Smooth muscle cell (in vitro differentiated cells): ENCODE measurements around the gene ADCK2. TPM values are rescaled to one million over a fixed set of nuclear protein-coding genes. Genes with fewer than 3 reads are reported as not detected.

Source experiments
- DNase-seq: peaks from one replicate; lab custom pipeline; 2025; ENCODE audit not compliant: unreplicated experiment; lab: John Stamatoyannopoulos, UW
- H2AFZ ChIP-seq: fragments of 200-600 bp; sonication (generic); 2 replicates; pipeline ENCODE4 v1.6.0; 2016; ENCODE audit warnings: antibody characterized with exemption, low read depth, mild to moderate bottlenecking
- H3F3A ChIP-seq: fragments of 200-600 bp; sonication (generic); 2 replicates; pipeline ENCODE4 v1.6.0; 2017; ENCODE audit warnings: antibody characterized with exemption, low read depth
- H3K27ac ChIP-seq: fragments of 200-600 bp; sonication (generic); 2 replicates; pipeline ENCODE4 v1.5.1; 2016; ENCODE audit warnings: low read depth, mild to moderate bottlenecking
- H3K27me3 ChIP-seq: fragments of 200-600 bp; sonication (generic); 2 replicates; pipeline ENCODE4 v1.6.1; 2016; ENCODE audit warnings: low read depth, mild to moderate bottlenecking
- H3K36me3 ChIP-seq: fragments of 200-600 bp; sonication (generic); 2 replicates; pipeline ENCODE4 v1.5.1; 2016; ENCODE audit warnings: low read depth
- H3K4me1 ChIP-seq: fragments of 200-600 bp; sonication (generic); 2 replicates; pipeline ENCODE4 v1.5.1; 2016; ENCODE audit warnings: low read depth
- H3K4me2 ChIP-seq: fragments of 200-600 bp; sonication (generic); 2 replicates; pipeline ENCODE4 v1.6.0; 2016; ENCODE audit warnings: mild to moderate bottlenecking
- H3K4me3 ChIP-seq: fragments of 200-600 bp; sonication (generic); 2 replicates; pipeline ENCODE4 v1.5.1; 2016; ENCODE audit warnings: mild to moderate bottlenecking
- H3K79me2 ChIP-seq: fragments of 200-600 bp; sonication (generic); 2 replicates; pipeline ENCODE4 v1.6.0; 2016; ENCODE audit warnings: low read depth, mild to moderate bottlenecking
- H3K9ac ChIP-seq: fragments of 200-600 bp; sonication (generic); 2 replicates; pipeline ENCODE4 v1.6.0; 2016; ENCODE audit warnings: low read depth
- H3K9me3 ChIP-seq: fragments of 200-600 bp; sonication (generic); replicated peaks from 2 replicates; pipeline ENCODE4 v1.5.1; 2016; ENCODE audit warnings: low read depth
- H4K20me1 ChIP-seq: fragments of 200-600 bp; sonication (generic); 2 replicates; pipeline ENCODE4 v1.6.0; 2016; ENCODE audit warnings: low read depth
- WGBS: methylation state at CpG from one replicate; pipeline ENCODE4 v1.1.7; 2016; ENCODE audit warnings: low lambda C conversion rate; 5-methylcytosine and 5-hydroxymethylcytosine counted together
- polyA plus RNA-seq: library from polyadenylated mRNA; unstranded; fragments of >200 nt; fragmentation: Nextera tagmentation; extraction: Ambion mirVana; gene quantifications from 2 replicates; pipeline ENCODE4 v1.2.1, GENCODE V29; 2016
- total RNA-seq: library from RNA; depleted of rRNA; stranded (reverse); fragments of >200 nt; gene quantifications from 2 replicates; pipeline ENCODE4 v1.2.3, GENCODE V29; 2014
- TF ChIP-seq, protein P1 (sequence below): fragments of 200-600 bp; sonication (generic); IDR thresholded peaks from 2 replicates; pipeline ENCODE4 v1.5.1; 2017; ENCODE audit warnings: borderline replicate concordance, mild to moderate bottlenecking, antibody characterized with exemption; ENCODE audit not compliant: insufficient read depth, poor library complexity, severe bottlenecking

ADCK2 gene
- total and polyA plus RNA-seq, 2 experiments from 2014 or later = 8.0 to 10.5 TPM

DNA sequence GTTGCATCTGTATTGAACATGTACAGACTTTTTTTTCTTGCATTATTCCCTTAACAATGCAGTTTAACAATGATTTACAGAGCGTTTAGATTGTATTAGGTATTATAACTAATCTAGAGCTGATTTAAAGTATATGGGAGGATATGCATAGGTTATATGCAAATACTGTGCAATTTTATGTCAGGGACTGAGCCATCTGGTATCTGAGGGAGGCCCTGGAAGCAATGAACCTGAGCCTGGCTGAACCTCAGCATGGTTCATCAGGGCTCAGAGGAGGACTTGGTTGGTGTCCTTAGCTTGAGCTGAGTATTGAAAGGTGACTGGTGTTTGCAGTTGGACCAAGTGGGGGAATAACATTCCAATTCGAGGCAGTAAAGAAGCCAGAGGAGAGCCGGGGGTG is 4.8 kb downstream of the ADCK2 start:
- WGBS = 100% methylated on average over 3 of the region's 3 CpGs
- H2AFZ ChIP-seq = no peak overlapping the region
- no peaks in the 10 kb centered on the region for H4K20me1 ChIP-seq
- H3K4me3 ChIP-seq = no peak overlapping the region
- TF ChIP-seq, protein P1, sequence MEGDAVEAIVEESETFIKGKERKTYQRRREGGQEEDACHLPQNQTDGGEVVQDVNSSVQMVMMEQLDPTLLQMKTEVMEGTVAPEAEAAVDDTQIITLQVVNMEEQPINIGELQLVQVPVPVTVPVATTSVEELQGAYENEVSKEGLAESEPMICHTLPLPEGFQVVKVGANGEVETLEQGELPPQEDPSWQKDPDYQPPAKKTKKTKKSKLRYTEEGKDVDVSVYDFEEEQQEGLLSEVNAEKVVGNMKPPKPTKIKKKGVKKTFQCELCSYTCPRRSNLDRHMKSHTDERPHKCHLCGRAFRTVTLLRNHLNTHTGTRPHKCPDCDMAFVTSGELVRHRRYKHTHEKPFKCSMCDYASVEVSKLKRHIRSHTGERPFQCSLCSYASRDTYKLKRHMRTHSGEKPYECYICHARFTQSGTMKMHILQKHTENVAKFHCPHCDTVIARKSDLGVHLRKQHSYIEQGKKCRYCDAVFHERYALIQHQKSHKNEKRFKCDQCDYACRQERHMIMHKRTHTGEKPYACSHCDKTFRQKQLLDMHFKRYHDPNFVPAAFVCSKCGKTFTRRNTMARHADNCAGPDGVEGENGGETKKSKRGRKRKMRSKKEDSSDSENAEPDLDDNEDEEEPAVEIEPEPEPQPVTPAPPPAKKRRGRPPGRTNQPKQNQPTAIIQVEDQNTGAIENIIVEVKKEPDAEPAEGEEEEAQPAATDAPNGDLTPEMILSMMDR = no peak
- H3K36me3 ChIP-seq = no peaks in the 10 kb centered on the region
- no peaks in the 10 kb centered on the region for H3K9me3 ChIP-seq
- no peak overlapping the region for H3K9ac ChIP-seq
- H3K4me2 ChIP-seq = no peak overlapping the region
- H3K4me1 ChIP-seq = no peaks in the 10 kb centered on the region
- H3F3A ChIP-seq = peaks cover 3% of the 10 kb centered on the region
- no peaks in the 10 kb centered on the region for H3K27me3 ChIP-seq
- H3K79me2 ChIP-seq = no peaks in the 10 kb centered on the region
- DNase-seq = no peak
- H3K27ac ChIP-seq = no peak overlapping the region

DNA sequence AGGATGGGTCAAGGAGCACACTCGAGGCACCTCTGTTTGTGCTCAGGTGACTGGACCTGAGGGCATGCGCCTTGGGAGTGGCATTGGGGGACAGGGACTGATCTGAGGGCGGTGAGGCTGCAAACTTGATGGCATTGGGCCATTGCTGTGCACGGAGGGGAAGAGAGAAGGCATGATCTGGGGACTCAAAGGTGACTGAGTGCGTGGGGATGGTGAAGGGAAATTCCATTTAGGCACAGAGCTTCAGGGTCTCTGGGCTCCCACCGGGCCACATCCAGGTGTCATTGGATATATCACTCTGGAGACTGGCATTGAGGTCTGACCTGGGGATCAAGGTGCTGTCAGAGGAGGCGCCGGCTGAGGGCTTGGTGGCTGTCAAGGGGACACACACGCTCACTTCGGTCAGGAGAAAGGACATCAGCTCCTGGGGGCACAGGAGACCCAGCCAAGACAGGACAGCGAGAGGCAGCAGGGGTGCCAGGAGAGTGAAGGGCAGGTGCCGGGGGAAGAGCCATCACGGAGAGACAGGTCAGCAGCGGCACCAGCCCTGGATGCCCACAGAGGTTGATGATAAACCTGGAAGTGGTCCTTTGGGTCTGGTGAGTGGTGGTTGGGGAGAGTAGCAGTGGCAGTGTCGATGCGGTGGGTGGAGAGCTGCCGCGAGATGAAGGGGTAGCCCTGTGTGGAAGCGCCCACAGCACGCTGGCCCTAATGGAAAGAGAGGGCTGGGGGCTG is 5.5 kb downstream of the ADCK2 start:
- Histone ChIP-seq H3K4me1 (no peaks in the 10 kb centered on the region), H4K20me1 (no peaks in the 10 kb centered on the region), H3K27me3 (no peaks in the 10 kb centered on the region), H3K4me2 (no peak overlapping the region), H3K79me2 (no peaks in the 10 kb centered on the region), H3K9me3 (no peaks in the 10 kb centered on the region), H3K9ac (no peak overlapping the region), H3K36me3 (no peaks in the 10 kb centered on the region), H2AFZ (no peak overlapping the region), H3K4me3 (no peak overlapping the region), H3K27ac (no peak overlapping the region), H3F3A (peaks cover 3% of the 10 kb centered on the region)
- no peak for DNase-seq
- WGBS = 96% methylated on average over 20 of the region's 20 CpGs
- TF ChIP-seq, protein P1 = no peak

DNA sequence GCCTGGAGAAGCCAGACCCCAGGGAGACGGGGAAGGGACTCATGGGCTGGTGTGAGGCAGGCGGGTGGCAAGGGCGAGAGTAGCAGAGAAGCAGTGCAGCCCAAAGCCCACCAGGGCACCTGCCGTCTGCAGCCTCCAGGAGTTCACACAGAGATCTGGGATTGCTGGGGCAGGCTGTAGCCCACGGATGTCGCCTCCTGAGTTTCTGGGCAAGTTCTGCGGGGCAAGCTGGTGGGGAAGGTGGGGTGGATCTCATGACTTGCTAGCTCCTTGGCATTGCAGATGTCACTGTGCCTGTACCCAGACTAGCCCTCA is 6.0 kb downstream of the ADCK2 start:
- peaks cover 4% of the 10 kb centered on the region for H3K4me1 ChIP-seq
- H2AFZ ChIP-seq = no peak overlapping the region
- H3K9me3 ChIP-seq = no peaks in the 10 kb centered on the region
- no peaks in the 10 kb centered on the region for H3K36me3 ChIP-seq
- DNase-seq = no peak
- TF ChIP-seq, protein P1 = no peak
- no peak overlapping the region for H3K4me2 ChIP-seq
- no peak overlapping the region for H3K4me3 ChIP-seq
- H3F3A ChIP-seq = peaks cover under 1% of the 10 kb centered on the region
- H3K9ac ChIP-seq = no peak overlapping the region
- H3K27me3 ChIP-seq = no peaks in the 10 kb centered on the region
- H4K20me1 ChIP-seq = no peaks in the 10 kb centered on the region
- 90% methylated on average over 7 of the region's 7 CpGs for WGBS
- H3K27ac ChIP-seq = no peak overlapping the region
- H3K79me2 ChIP-seq = no peaks in the 10 kb centered on the region

DNA sequence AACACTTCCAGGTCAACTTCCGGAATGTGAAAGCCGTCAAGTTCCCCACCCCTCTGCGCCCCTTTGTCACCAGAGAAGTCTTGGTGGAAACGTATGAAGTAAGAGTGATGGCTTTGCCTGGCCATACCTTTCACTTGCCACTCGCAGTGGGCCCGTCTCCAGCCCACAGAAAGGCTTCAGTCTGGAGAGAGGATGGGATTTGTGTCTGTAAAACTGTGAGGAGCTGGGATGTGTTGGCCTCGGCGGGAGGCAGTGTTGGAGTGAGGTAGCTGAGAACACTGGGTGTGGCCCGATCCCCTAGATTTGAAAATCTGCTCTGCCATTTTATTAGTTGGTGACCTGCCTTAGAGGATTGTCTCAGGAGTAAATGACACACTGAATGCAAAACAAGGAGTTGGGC is 6.4 kb downstream of the ADCK2 start:
- 98% methylated on average over 9 of the region's 9 CpGs for WGBS
- no peak for DNase-seq
- TF ChIP-seq, protein P1 = no peak

More for the DNA sequence above, 6.4 kb downstream of the ADCK2 start:
- Histone ChIP-seq H3K36me3 (no peaks in the 10 kb centered on the region), H3F3A (no peaks in the 10 kb centered on the region), H3K4me1 (peaks cover 8% of the 10 kb centered on the region), H3K79me2 (no peaks in the 10 kb centered on the region), H3K9me3 (no peaks in the 10 kb centered on the region), H4K20me1 (no peaks in the 10 kb centered on the region), H3K27me3 (no peaks in the 10 kb centered on the region), H3K4me2 (no peak overlapping the region), H3K27ac (no peak overlapping the region), H3K4me3 (no peak overlapping the region), H2AFZ (no peak overlapping the region), H3K9ac (no peak overlapping the region)
